GM06990 (cell line): Measurements from ENCODE around the gene RIPK3.

Experiments
- DNase-seq: peaks from one replicate; pipeline ENCODE4 v3.0.0-alpha.2; 2011; ENCODE audit not compliant: insufficient read length; ENCODE audit errors: extremely low read depth
- H3K27me3 ChIP-seq: replicated peaks from 2 replicates; pipeline ENCODE4 v1.6.0; 2011; ENCODE audit warnings: low read length; ENCODE audit not compliant: control insufficient read depth, insufficient read depth
- H3K36me3 ChIP-seq: 2 replicates; pipeline ENCODE4 v1.5.1; 2011; ENCODE audit warnings: low read length; ENCODE audit not compliant: control insufficient read depth, insufficient read depth
- H3K4me3 ChIP-seq: replicated peaks from 2 replicates; pipeline ENCODE4 v1.5.1; 2011; ENCODE audit warnings: low read depth, mild to moderate bottlenecking, control low read depth, low read length
- TF ChIP-seq, protein P1 (sequence below): IDR thresholded peaks from 2 replicates; pipeline ENCODE4 v1.5.1; 2011; ENCODE audit warnings: low read length, control low read depth, mild to moderate bottlenecking, inconsistent platforms; ENCODE audit not compliant: insufficient read depth, poor library complexity, severe bottlenecking

RIPK3 gene

DNA sequence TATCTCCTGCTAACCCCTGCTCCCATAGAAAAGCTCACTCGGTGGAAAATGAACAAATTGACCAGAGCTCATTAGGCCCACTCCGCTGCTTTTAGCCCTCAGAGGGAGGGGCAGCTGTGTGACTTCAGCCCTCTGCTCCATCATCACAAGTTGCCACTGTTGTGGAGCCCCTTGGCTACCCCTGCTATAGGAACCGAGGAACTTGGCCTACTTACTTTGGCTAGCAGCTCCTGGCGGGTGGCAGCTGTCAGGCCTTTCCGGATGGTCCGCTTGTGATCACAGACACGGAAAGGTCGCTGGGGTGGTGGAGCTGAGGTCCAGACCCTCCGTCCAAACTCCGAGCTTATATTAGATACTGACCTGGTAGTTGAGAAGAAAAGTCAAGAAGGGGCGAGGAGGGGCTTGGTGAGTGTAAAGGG lies 32.6 kb downstream of the RIPK3 start:
- TF ChIP-seq, protein P1, sequence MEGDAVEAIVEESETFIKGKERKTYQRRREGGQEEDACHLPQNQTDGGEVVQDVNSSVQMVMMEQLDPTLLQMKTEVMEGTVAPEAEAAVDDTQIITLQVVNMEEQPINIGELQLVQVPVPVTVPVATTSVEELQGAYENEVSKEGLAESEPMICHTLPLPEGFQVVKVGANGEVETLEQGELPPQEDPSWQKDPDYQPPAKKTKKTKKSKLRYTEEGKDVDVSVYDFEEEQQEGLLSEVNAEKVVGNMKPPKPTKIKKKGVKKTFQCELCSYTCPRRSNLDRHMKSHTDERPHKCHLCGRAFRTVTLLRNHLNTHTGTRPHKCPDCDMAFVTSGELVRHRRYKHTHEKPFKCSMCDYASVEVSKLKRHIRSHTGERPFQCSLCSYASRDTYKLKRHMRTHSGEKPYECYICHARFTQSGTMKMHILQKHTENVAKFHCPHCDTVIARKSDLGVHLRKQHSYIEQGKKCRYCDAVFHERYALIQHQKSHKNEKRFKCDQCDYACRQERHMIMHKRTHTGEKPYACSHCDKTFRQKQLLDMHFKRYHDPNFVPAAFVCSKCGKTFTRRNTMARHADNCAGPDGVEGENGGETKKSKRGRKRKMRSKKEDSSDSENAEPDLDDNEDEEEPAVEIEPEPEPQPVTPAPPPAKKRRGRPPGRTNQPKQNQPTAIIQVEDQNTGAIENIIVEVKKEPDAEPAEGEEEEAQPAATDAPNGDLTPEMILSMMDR: no peak
- Histone ChIP-seq H3K36me3 (peaks cover 39% of the 10 kb centered on the region), H3K27me3 (no peaks in the 10 kb centered on the region), H3K4me3 (no peak overlapping the region)
- no peak for DNase-seq

DNA sequence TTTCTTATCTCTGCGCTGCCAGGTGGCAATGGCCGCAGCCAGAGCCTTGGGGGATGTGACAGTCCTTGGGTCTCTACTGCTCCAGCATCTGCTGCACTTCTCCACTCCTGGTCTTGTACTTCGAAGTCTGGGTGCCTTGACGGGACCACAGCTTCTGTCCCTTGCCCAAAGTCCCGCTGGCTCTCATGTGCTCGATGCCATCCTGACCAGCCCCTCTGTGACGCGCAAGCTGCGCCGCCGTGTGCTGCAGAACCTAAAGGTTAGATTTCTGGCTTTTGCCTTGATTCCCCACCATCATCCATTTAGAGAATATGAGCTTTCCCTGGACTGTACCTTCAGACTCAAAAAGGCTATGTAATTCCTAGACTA lies 35.8 kb downstream of the RIPK3 start:
- Histone ChIP-seq H3K4me3 (no peak overlapping the region), H3K36me3 (peaks cover 45% of the 10 kb centered on the region)
- TF ChIP-seq, protein P1: no peak

DNA sequence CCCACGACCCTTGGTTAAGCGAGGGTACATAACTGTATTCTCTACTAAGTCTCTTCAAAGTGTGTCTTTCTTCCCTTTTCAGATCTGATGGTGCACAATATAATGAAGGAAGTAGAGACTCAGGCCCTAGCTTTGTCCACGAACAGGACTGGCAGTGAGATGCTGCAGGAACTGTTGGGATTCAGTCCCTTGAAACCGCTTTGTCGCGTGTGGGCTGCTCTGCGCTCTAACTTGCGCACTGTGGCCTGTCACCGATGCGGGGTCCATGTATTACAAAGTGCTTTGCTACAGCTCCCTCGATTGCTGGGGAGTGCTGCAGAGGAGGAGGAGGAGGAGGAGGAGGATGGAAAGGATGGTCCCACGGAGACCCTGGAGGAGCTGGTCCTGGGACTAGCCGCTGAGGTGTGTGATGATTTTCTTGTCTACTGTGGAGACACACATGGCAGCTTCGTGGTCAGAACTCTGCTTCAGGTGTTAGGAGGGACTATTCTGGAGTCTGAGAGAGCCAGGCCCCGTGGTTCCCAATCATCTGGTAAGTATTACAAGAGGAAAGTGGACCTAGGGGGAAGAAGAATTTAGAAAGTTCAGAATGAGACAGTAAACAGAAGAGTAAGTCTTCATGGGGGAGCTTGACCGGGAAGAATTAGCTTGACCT lies 39.3 kb downstream of the RIPK3 start:
- TF ChIP-seq, protein P1: no peak
- H3K4me3 ChIP-seq: peak overlapping the region; percentile 79
- DNase-seq: no peak
- peaks cover 31% of the 10 kb centered on the region for H3K36me3 ChIP-seq
- H3K27me3 ChIP-seq: no peaks in the 10 kb centered on the region

More for the DNA sequence above, 35.8 kb downstream of the RIPK3 start:
- no peak for DNase-seq
- H3K27me3 ChIP-seq: no peaks in the 10 kb centered on the region

DNA sequence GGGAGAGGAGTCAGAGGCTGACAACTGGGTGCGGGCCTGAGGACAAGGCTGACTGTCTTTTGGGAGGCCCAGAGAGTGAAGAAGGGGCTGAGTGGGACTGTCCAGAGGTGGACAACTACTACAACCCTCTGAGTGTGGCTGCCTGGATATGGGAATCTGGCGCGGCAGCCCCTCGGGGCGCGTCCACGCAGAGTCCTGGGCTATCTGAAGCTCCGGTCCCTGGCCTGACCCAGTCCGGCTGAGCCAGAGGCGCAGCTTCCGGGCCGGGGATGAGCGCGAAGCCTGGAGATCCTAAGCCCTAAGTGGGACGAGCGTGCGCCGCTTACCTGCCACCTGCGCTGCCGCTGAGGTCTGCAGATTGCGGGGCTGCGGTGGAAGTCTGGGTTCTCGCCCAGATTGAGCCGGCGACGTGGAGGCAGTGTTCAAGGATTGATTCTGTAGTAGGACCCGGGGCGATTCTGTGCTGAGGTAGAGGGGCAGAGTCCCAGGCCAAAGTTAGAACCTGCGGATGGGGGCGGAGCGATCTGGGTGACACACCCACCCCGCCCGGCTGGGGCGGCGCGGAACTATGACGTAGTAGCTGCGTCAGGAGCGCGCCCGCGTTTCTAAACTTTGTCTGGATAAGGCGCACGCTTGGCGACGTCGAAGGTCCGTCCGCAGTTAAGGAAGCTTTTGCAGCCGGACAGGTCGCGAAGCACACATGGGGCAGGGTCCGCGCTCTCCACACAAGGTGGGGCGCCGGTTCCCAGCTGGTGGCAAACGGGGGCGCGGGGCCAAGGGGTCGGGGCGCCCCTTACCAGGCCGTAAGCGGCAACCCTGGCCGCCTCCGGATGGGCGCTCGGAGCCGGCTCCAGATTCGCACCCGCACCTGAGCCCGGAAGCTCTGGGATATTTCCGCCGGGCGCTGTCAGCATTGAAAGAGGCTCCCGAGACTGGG lies 40.3 kb downstream of the RIPK3 start, which contains the start of the genes DHRS1 and NOP9:
DHRS1 (minus strand) TSS at position 526 of the 937 bp plus-strand sequence. CDS start 674 bp downstream, outside the sequence.
NOP9 (plus strand) TSS at position 596 of the 937 bp plus-strand sequence; CDS start at position 701, 105 bp downstream.
- Histone ChIP-seq H3K4me3 (peak within 1 kb of the TSS; percentile 79), H3K27me3 (no peaks in the 10 kb centered on the region), H3K36me3 (peaks cover 26% of the 10 kb centered on the region)
- DNase-seq: peak; percentile 93
- TF ChIP-seq, protein P1: no peak

DNA sequence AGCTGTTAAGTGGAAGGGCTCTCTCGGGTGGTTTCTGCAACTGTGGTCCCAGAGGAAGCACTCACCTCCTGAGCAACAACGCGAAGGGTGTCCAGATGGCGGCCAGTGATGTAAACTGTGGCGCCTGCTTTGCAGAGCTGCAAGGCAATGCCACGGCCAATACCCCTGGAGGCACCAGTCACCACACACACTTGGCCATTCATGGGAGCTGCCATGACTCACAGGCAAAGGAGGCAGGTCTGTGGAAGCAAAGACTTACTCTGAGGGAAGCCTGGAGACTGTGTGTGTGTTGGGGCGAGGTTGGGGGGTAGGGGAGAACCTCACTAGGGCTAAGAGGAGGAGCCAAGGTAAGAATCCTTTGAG lies 40.9 kb downstream of the RIPK3 start:
- Histone ChIP-seq H3K27me3 (no peaks in the 10 kb centered on the region), H3K36me3 (peaks cover 20% of the 10 kb centered on the region), H3K4me3 (peak overlapping the region; percentile 79)
- TF ChIP-seq, protein P1: no peak
- no peak for DNase-seq
